B cell (primary cell): ENCODE measurements around the gene ZNF615. TPM values are rescaled to one million over a fixed set of nuclear protein-coding genes. Genes with fewer than 3 reads are reported as not detected.

Experiments
- ATAC-seq: fragments of 200-7000 bp; cut with Tn5 transposase; one replicate; pipeline ENCODE4 v1.10.0; 2021; ENCODE audit warnings: low read depth, mild to moderate bottlenecking, moderate number of reproducible peaks, moderate library complexity
- CTCF ChIA-PET: fragments of 350-600 bp; sonication (Branson Sonifier 250); formaldehyde crosslinking; loops from one replicate; lab custom pipeline; 2021; ENCODE audit warnings: antibody characterized with exemption, inconsistent platforms; lab: Charles Lee
- POLR2A ChIA-PET: fragments of 350-600 bp; sonication (Branson Sonifier 250); formaldehyde crosslinking; loops from one replicate; lab custom pipeline; 2021; ENCODE audit warnings: antibody characterized with exemption; lab: Charles Lee
- DNase-seq: peaks from one replicate; pipeline ENCODE4 v3.0.0; 2013
- H2AFZ ChIP-seq: 2 replicates; pipeline ENCODE4 v1.6.1; 2012; ENCODE audit warnings: mild to moderate bottlenecking, low read depth, low read length; ENCODE audit not compliant: insufficient read depth, poor library complexity, severe bottlenecking
- H3K27ac ChIP-seq, 2 donors: 1 replicate in 1 of 2; 2 replicates in 1 of 2; pipeline ENCODE4 v1.5.1; 2012 to 2013; ENCODE audit warnings: low read length in 2 of 2, mild to moderate bottlenecking in 2 of 2, moderate library complexity in 1 of 2
- H3K27me3 ChIP-seq, 4 experiments: fragments of 200-600 bp in 1 of 4; sonication (generic) in 1 of 4; replicated peaks in 1 of 4; 1 replicate in 2 of 4; 2 replicates in 2 of 4; pipeline versions ENCODE4 v1.6.1 to v1.7.0; 2013 to 2016; ENCODE audit warnings: low read length in 3 of 4, mild to moderate bottlenecking in 2 of 4, mixed read lengths in 1 of 4, moderate library complexity in 1 of 4; ENCODE audit not compliant: insufficient read depth in 4 of 4, control insufficient read depth in 3 of 4; ENCODE audit errors: control extremely low read depth in 1 of 4
- H3K36me3 ChIP-seq, 2 experiments: replicated peaks in 1 of 2; 1 replicate in 1 of 2; 2 replicates in 1 of 2; pipeline versions ENCODE4 v1.6.1 to v1.7.1; 2013; ENCODE audit warnings: low read length in 1 of 2; ENCODE audit not compliant: insufficient read depth in 2 of 2, control insufficient read depth in 1 of 2; ENCODE audit errors: control extremely low read depth in 1 of 2, extremely low read depth in 1 of 2
- H3K4me1 ChIP-seq, 2 donors: fragments of 200-600 bp in 1 of 2; sonication (generic) in 1 of 2; 1 replicate in 1 of 2; 2 replicates in 1 of 2; pipeline versions ENCODE4 v1.5.1 to v1.6.1; 2013 to 2017; ENCODE audit warnings: low read length in 2 of 2; ENCODE audit not compliant: control insufficient read depth in 2 of 2, insufficient read depth in 2 of 2
- H3K4me2 ChIP-seq: replicated peaks from 2 replicates; pipeline ENCODE3; 2012; ENCODE audit warnings: mild to moderate bottlenecking, low read depth, low read length; ENCODE audit not compliant: poor library complexity, severe bottlenecking
- H3K4me3 ChIP-seq, 5 experiments: fragments of 200-600 bp in 1 of 5; sonication (generic) in 1 of 5; 1 replicate in 3 of 5; 2 replicates in 2 of 5; pipeline versions ENCODE4 v1.5.1 to v1.7.0; 2011 to 2016; ENCODE audit warnings: low read length in 4 of 5, mild to moderate bottlenecking in 4 of 5, low read depth in 2 of 5, control low read depth in 1 of 5, moderate library complexity in 1 of 5; ENCODE audit not compliant: insufficient read depth in 1 of 5; ENCODE audit errors: control extremely low read depth in 1 of 5, extremely low read depth in 1 of 5
- H3K79me2 ChIP-seq: fragments of 200-600 bp; sonication (generic); one replicate; pipeline ENCODE4 v1.6.0; 2016; ENCODE audit warnings: low read length; ENCODE audit not compliant: control insufficient read depth, insufficient read depth
- H3K9ac ChIP-seq: fragments of 200-600 bp; sonication (generic); 2 replicates; pipeline ENCODE4 v1.6.1; 2017; ENCODE audit warnings: mild to moderate bottlenecking, low read length, moderate library complexity
- H3K9me3 ChIP-seq, 3 donors: one replicate each; pipeline versions ENCODE4 v1.6.1 to v1.7.1; 2013; ENCODE audit warnings: low read length in 2 of 3; ENCODE audit not compliant: control insufficient read depth in 2 of 3, insufficient read depth in 1 of 3; ENCODE audit errors: control extremely low read depth in 1 of 3
- H4K20me1 ChIP-seq: 2 replicates; pipeline ENCODE4 v1.6.0; 2012; ENCODE audit warnings: mild to moderate bottlenecking, low read length; ENCODE audit not compliant: insufficient read depth, control insufficient read depth, poor library complexity, severe bottlenecking
- H3K27ac Mint-ChIP-seq: one replicate; pipeline ENCODE4 v1.8.0; 2021; ENCODE audit warnings: mixed read lengths
- H3K27me3 Mint-ChIP-seq: one replicate; pipeline ENCODE4 v1.8.0; 2021; ENCODE audit warnings: mixed read lengths
- H3K4me1 Mint-ChIP-seq: one replicate; pipeline ENCODE4 v1.8.0; 2021; ENCODE audit warnings: mixed read lengths
- H3K4me3 Mint-ChIP-seq: one replicate; pipeline ENCODE4 v1.8.0; 2021; ENCODE audit warnings: mixed read lengths
- H3K9me3 Mint-ChIP-seq: one replicate; pipeline ENCODE4 v1.8.0; 2022; ENCODE audit warnings: mixed read lengths; ENCODE audit not compliant: insufficient read depth
- EZH2 ChIP-seq: IDR thresholded peaks from 2 replicates; pipeline ENCODE4 v1.6.1; 2012; ENCODE audit warnings: borderline replicate concordance, low read depth, mild to moderate bottlenecking, moderate library complexity, low read length; ENCODE audit not compliant: insufficient read depth, poor library complexity, severe bottlenecking
- WGBS: methylation state at CpG from one replicate; pipeline ENCODE4 v1.1.5; 2013; ENCODE audit warnings: missing lambda C conversion rate; ENCODE audit not compliant: insufficient coverage; 5-methylcytosine and 5-hydroxymethylcytosine counted together
- intact Hi-C: fragments of 100-400 bp; cut with micrococcal nuclease; formaldehyde crosslinking; loops from one replicate; pipeline ENCODE4 v1.10.0; 2022
- polyA plus RNA-seq: library from polyadenylated mRNA; depleted of rRNA; stranded (reverse); fragments of >200 nt; gene quantifications from 2 replicates; pipeline ENCODE4 v1.2.3, GENCODE V29; 2012
- total RNA-seq, 2 donors: library from RNA; stranded (reverse); fragments of 120-200 nt in 1 of 2; gene quantifications; 1 replicate in 1 of 2; 2 replicates in 1 of 2; pipeline versions ENCODE4 v1.2.3 to v1.2.4, GENCODE V29; 2013 to 2022
- TF ChIP-seq, protein P1 (sequence below): fragments of 200-600 bp; IDR thresholded peaks from one replicate; pipeline ENCODE4 v1.8.0; 2022; ENCODE audit warnings: antibody characterized with exemption, mild to moderate bottlenecking

The ZNF615 gene
- total and polyA plus RNA-seq, 2 donors (not counting 1 experiment from before 2014, with no cell fraction given): 5.0 to 16.8 TPM

DNA sequence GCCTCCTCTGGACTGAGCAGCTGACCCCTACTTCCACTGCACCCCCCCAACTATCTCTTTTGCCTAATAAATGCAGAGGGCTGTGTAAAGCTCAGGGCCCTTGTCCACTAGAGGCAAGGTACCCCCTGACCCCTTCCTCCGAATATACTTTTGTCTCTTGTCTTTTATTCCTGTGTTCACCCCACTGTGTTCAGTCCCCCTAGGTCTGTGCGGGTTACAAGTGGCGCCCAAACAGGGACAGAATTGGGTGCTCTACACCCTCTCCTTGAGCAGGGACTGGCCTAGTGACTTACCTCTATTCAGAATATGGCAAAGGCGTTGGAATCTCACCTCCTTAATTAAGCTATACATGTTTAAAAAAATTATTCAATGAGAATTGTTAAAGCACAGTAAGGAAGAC is 36.4 kb downstream of the ZNF615 start:
- Histone ChIP-seq H3K79me2 (peaks cover 38% of the 10 kb centered on the region), H3K9ac (no peak overlapping the region), H3K4me1 (no peaks in the 10 kb centered on the region), H3K4me2 (no peak overlapping the region), H3K36me3 (peaks cover 42 to 89% of the 10 kb centered on the region in 2 experiments), H3K9me3 (peaks cover 44 to 91% (median 79%) of the 10 kb centered on the region in 3 donors), H3K4me3 (peak overlapping the region in 1 of 5 experiments; percentile 22), H4K20me1 (no peaks in the 10 kb centered on the region), H3K27ac (no peak overlapping the region), H3K27me3 (no peaks in the 10 kb centered on the region), H2AFZ (no peak overlapping the region)
- Mint-ChIP-seq H3K9me3 (peaks cover 34% of the 10 kb centered on the region), H3K4me1 (no peaks in the 10 kb centered on the region), H3K27me3 (no peaks in the 10 kb centered on the region), H3K27ac (no peak overlapping the region), H3K4me3 (no peak overlapping the region)
- ATAC-seq: no peak
- intact Hi-C loops: no loop called here
- 96% methylated on average over 2 of the region's 4 CpGs for WGBS
- POLR2A ChIA-PET: no interaction called here
- DNase-seq: peak; percentile 52
- CTCF ChIA-PET: no interaction called here
- no peak for TF ChIP-seq EZH2
- TF ChIP-seq, protein P1, sequence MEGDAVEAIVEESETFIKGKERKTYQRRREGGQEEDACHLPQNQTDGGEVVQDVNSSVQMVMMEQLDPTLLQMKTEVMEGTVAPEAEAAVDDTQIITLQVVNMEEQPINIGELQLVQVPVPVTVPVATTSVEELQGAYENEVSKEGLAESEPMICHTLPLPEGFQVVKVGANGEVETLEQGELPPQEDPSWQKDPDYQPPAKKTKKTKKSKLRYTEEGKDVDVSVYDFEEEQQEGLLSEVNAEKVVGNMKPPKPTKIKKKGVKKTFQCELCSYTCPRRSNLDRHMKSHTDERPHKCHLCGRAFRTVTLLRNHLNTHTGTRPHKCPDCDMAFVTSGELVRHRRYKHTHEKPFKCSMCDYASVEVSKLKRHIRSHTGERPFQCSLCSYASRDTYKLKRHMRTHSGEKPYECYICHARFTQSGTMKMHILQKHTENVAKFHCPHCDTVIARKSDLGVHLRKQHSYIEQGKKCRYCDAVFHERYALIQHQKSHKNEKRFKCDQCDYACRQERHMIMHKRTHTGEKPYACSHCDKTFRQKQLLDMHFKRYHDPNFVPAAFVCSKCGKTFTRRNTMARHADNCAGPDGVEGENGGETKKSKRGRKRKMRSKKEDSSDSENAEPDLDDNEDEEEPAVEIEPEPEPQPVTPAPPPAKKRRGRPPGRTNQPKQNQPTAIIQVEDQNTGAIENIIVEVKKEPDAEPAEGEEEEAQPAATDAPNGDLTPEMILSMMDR: no peak

DNA sequence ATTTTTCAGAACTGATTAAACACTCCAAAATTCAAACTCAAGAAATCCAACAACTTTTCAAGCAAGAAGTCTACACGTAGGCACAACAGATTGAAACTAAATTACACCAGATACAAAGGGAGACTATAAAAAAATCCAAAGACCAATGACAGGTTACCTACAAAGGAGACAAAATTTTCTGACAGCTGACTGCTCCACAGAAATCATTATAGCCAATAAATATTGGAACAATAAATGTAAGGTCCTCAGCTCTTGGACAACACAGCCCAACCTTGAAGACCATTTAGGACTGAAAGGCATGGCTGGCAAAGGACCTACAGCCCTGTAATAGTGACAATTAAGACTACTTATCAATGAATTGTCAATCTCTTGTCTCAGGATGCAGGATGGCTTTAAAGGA is 37.3 kb downstream of the ZNF615 start:
- peaks cover 29% of the 10 kb centered on the region for H3K9me3 Mint-ChIP-seq

More for the DNA sequence above, 37.3 kb downstream of the ZNF615 start:
- Histone ChIP-seq H4K20me1 (no peaks in the 10 kb centered on the region), H3K27ac (no peak overlapping the region), H3K4me3 (peak overlapping the region in 1 of 5 experiments; percentile 12), H2AFZ (no peak overlapping the region), H3K36me3 (peaks cover 47 to 95% of the 10 kb centered on the region in 2 experiments), H3K79me2 (peaks cover 29% of the 10 kb centered on the region), H3K4me2 (no peak overlapping the region), H3K27me3 (no peaks in the 10 kb centered on the region), H3K9ac (peak overlapping the region; percentile 1), H3K9me3 (peaks cover 48 to 93% (median 77%) of the 10 kb centered on the region in 3 donors), H3K4me1 (no peaks in the 10 kb centered on the region)
- no peak overlapping the region for H3K4me3 Mint-ChIP-seq
- no peak overlapping the region for H3K27ac Mint-ChIP-seq
- ChIA-PET POLR2A (no interaction called here), CTCF (no interaction called here)
- no peaks in the 10 kb centered on the region for H3K27me3 Mint-ChIP-seq
- no peak for TF ChIP-seq EZH2
- TF ChIP-seq, protein P1: no peak
- 100% methylated on average over 1 of the region's 1 CpG for WGBS
- ATAC-seq (no peak), DNase-seq (no peak)
- intact Hi-C loops: no loop called here
- H3K4me1 Mint-ChIP-seq: no peaks in the 10 kb centered on the region
